Gastroesophageal sphincter (tissue), 4 donors: Measurements from ENCODE around the gene ELAVL1. TPM values are rescaled to one million over a fixed set of nuclear protein-coding genes. Genes with fewer than 3 reads are reported as not detected.

Experiments
- ATAC-seq: fragments of 150-250 bp; one replicate; pipeline ENCODE4 v1.9.1; 2016; ENCODE audit warnings: mild to moderate bottlenecking, moderate library complexity
- H3K27ac ChIP-seq, 4 donors: fragments of 200-600 bp; sonication (generic) in 3 of 4; 1 replicate in 3 of 4; 2 replicates in 1 of 4; pipeline ENCODE4 v1.5.1; 2016 to 2019
- H3K27me3 ChIP-seq: fragments of 200-600 bp; sonication (generic); one replicate; pipeline ENCODE4 v1.5.1; 2019
- H3K36me3 ChIP-seq, 2 donors: fragments of 200-600 bp; sonication (generic); one replicate each; pipeline ENCODE4 v1.5.1; 2019; ENCODE audit warnings: control low read depth in 1 of 2
- H3K4me1 ChIP-seq, 3 donors: fragments of 200-600 bp; sonication (generic); 1 replicate in 2 of 3; 2 replicates in 1 of 3; pipeline ENCODE4 v1.5.1; 2016 to 2019; ENCODE audit warnings: control low read depth in 2 of 3
- H3K4me3 ChIP-seq, 2 donors: fragments of 200-600 bp; sonication (generic); one replicate each; pipeline ENCODE4 v1.5.1; 2019; ENCODE audit warnings: mild to moderate bottlenecking in 1 of 2, moderate library complexity in 1 of 2
- H3K9me3 ChIP-seq, 3 donors: fragments of 200-600 bp; sonication (generic); one replicate each; pipeline ENCODE4 v1.5.1; 2017 to 2019; ENCODE audit warnings: control low read depth in 2 of 3
- EP300 ChIP-seq: sonication (generic); formaldehyde crosslinking; IDR thresholded peaks from one replicate; pipeline ENCODE4 v1.6.1; 2017; ENCODE audit warnings: antibody characterized with exemption, mild to moderate bottlenecking
- POLR2A ChIP-seq, 2 donors: fragments of 450-650 bp; IDR thresholded peaks; one replicate each; pipeline ENCODE4 v1.6.1; 2017; ENCODE audit warnings: antibody characterized with exemption in 2 of 2, mild to moderate bottlenecking in 2 of 2, moderate library complexity in 1 of 2
- POLR2AphosphoS5 ChIP-seq: sonication (generic); formaldehyde crosslinking; IDR thresholded peaks from one replicate; pipeline ENCODE4 v1.6.1; 2017; ENCODE audit warnings: antibody characterized with exemption
- WGBS, 2 donors: methylation state at CpG; one replicate each; pipeline ENCODE4 v1.1.5; 2018; ENCODE audit warnings: low coverage in 1 of 2; 5-methylcytosine and 5-hydroxymethylcytosine counted together
- total RNA-seq, 4 donors: library from RNA; depleted of rRNA; stranded (reverse); fragments of >200 nt; gene quantifications; one replicate each; pipeline ENCODE4 v1.1.0, GENCODE V29; 2016
- TF ChIP-seq, protein P1 (sequence below), 4 experiments: fragments of 200-600 bp in 2 of 4; fragments of 450-650 bp in 2 of 4; sonication (generic) in 1 of 4; IDR thresholded peaks; one replicate each; pipeline ENCODE4 v1.5.1; 2017 to 2019; ENCODE audit warnings: antibody characterized with exemption in 4 of 4, mild to moderate bottlenecking in 2 of 4, moderate library complexity in 2 of 4

Gene ELAVL1
- total RNA-seq, 4 donors from 2014 or later = 30.8 to 62.5 (median 34.6) TPM

DNA sequence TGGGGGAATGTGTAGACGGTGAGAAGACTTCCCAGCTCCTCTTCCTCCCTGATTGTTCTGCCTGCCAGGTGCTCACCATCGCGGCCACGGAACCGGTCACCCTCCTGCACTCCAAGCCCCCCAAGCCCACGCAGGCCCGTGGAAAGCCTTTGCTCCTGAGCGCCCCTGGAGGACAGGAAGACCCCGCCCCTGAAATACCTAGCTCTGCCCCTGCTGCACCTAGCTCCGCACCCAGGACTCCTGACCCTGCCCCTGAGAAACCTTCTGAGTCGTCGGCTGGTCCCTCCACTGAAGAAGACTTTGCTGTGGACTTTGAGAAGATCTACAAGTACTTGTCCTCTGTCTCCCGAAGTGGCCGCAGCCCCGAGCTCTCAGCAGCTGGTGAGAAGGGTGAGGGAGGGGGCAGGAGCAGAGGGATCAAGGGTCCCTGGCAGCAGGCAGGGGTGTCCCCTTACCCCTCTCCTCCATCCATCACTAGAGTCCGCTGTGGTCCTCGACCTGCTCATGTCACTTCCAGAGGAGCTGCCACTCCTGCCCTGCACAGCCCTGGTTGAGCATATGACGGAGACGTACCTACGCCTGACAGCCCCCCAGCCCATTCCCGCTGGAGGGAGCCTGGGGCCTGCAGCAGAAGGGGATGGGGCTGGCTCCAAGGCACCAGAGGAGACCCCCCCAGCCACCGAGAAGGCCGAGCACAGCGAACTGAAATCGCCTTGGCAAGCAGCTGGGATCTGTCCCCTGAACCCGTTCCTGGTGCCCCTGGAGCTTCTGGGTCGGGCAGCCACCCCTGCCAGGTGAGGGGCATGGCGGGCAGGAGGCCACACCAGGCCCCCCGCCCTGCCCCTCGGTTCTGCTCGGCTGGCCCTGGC lies 83.2 kb downstream of the ELAVL1 start:
- Histone ChIP-seq H3K36me3 (peaks cover 0 to 19% of the 10 kb centered on the region in 2 donors), H3K4me1 (peaks cover 4 to 90% (median 56%) of the 10 kb centered on the region in 3 donors), H3K27me3 (peaks cover 19% of the 10 kb centered on the region), H3K27ac (peak overlapping the region in 3 of 4 donors; percentile 94 to 97 (median 94)), H3K4me3 (peak overlapping the region in 1 of 2 donors; percentile 64), H3K9me3 (no peaks in the 10 kb centered on the region)
- WGBS, 2 donors = 77 to 83% methylated on average over 4 to 5 of the region's 31 CpGs
- TF ChIP-seq POLR2A (IDR thresholded peaks at IDR 0.05) = no peak
- TF ChIP-seq POLR2AphosphoS5 = no peak
- TF ChIP-seq, protein P1, sequence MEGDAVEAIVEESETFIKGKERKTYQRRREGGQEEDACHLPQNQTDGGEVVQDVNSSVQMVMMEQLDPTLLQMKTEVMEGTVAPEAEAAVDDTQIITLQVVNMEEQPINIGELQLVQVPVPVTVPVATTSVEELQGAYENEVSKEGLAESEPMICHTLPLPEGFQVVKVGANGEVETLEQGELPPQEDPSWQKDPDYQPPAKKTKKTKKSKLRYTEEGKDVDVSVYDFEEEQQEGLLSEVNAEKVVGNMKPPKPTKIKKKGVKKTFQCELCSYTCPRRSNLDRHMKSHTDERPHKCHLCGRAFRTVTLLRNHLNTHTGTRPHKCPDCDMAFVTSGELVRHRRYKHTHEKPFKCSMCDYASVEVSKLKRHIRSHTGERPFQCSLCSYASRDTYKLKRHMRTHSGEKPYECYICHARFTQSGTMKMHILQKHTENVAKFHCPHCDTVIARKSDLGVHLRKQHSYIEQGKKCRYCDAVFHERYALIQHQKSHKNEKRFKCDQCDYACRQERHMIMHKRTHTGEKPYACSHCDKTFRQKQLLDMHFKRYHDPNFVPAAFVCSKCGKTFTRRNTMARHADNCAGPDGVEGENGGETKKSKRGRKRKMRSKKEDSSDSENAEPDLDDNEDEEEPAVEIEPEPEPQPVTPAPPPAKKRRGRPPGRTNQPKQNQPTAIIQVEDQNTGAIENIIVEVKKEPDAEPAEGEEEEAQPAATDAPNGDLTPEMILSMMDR (IDR thresholded peaks at IDR 0.05) = no peak
- no peak for TF ChIP-seq EP300
- no peak for ATAC-seq

GRCh38 chr19:7921302-7921966 lies 84.0 kb downstream of the ELAVL1 start:
- Histone ChIP-seq H3K4me1 (peaks cover 0 to 90% (median 55%) of the 10 kb centered on the region in 3 donors), H3K27ac (peak overlapping the region; percentile 66 to 97 (median 94)), H3K36me3 (peaks cover 0 to 19% of the 10 kb centered on the region in 2 donors), H3K9me3 (no peaks in the 10 kb centered on the region), H3K27me3 (peaks cover 26% of the 10 kb centered on the region), H3K4me3 (peak overlapping the region; percentile 34 to 64)
- WGBS, 2 donors = 33% methylated on average over 3 of the region's 17 CpGs; no CpG with 5 or more reads in 1 of the 2 donors
- no peak for ATAC-seq
- TF ChIP-seq POLR2AphosphoS5 (no peak), POLR2A (IDR thresholded peaks at IDR 0.05) (no peak), EP300 (no peak)
- TF ChIP-seq, protein P1 (IDR thresholded peaks at IDR 0.05) = no peak

DNA sequence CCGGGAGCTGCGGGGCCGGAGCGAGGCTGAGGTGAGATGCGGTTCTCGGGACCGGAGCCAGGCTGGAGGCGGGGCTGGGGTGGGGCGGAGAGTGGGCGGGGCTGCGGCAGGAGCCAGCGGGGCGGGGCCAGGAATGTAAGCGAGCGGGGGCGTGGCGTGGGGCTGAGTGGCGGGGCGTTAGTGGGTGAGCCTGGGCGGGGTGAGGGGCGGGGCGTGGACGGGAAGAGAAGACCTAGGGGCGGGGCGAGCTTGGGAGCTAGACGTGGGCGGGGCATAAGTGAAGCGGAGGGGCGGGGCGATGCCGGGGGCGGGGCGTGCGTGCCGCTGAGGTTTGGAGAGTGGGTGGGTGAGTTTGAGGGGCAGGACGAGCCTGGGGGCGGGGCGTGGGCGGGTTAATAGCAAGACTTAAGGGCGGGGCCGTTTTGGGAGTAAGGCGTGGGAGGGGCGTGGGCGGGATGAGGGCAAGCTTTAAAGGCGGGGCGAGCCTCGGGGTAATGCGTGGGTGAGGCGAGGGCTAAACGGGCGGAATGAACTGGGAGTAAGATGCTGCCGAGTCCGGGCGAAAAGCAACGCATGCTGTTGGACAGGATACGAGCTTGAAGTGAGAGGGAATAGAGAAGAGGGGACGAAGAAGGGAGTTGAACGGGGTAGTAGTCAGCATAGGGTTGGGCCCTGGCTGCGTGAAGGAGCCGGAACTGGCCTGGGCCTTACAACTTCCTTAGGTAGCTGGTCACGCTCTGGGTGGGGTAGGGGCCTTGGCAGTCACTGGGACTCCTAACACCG lies 84.7 kb downstream of the ELAVL1 start:
- Histone ChIP-seq H3K36me3 (peaks cover 0 to 19% of the 10 kb centered on the region in 2 donors), H3K9me3 (no peaks in the 10 kb centered on the region), H3K27me3 (peaks cover 33% of the 10 kb centered on the region), H3K27ac (peak overlapping the region; percentile 66 to 97 (median 94)), H3K4me1 (peaks cover 0 to 93% (median 58%) of the 10 kb centered on the region in 3 donors), H3K4me3 (peak overlapping the region; percentile 57 to 64)
- WGBS, 2 donors = 0% methylated on average over 16 to 19 of the region's 62 CpGs
- TF ChIP-seq POLR2A (IDR thresholded peaks at IDR 0.05) (peak; percentile 28 to 59), POLR2AphosphoS5 (peak; percentile 74)
- TF ChIP-seq, protein P1 (IDR thresholded peaks at IDR 0.05) = no peak
- ATAC-seq = peak; percentile 77

- 24 to 42% methylated on average over 16 of the region's 62 CpGs for WGBS, 2 donors
- no peak for TF ChIP-seq EP300
- TF ChIP-seq, protein P1 (IDR thresholded peaks at IDR 0.05) = peak in 1 of 4 experiments; percentile 27
- TF ChIP-seq POLR2AphosphoS5 = peak; percentile 92
- peak; percentile 37 to 51 for TF ChIP-seq POLR2A (IDR thresholded peaks at IDR 0.05)
- H3K9me3 ChIP-seq = no peaks in the 10 kb centered on the region
- peak within 1 kb of the TSS; percentile 57 to 64 for H3K4me3 ChIP-seq
- H3K4me1 ChIP-seq = peaks cover 0 to 87% (median 52%) of the 10 kb centered on the region in 3 donors
- peak within 1 kb of the TSS; percentile 66 to 97 (median 94) for H3K27ac ChIP-seq
- ATAC-seq = peak; percentile 78
- peaks cover 0 to 19% of the 10 kb centered on the region in 2 donors for H3K36me3 ChIP-seq
- peaks cover 42% of the 10 kb centered on the region for H3K27me3 ChIP-seq
These were observed 85.6 kb downstream of the ELAVL1 start, which contains the start of gene SNAPC2 for GRCh38 chr19:7919610-7920518. Gene SNAPC2 (plus strand): TSS chr19:7920338. CDS start chr19:7920367, 29 bp downstream.
